Mucosa of descending colon (tissue), 3 donors: ENCODE data around the gene CEP350. TPM values are rescaled to one million over a fixed set of nuclear protein-coding genes. Genes with fewer than 3 reads are reported as not detected.

Experiments
- ATAC-seq: fragments of 200-7000 bp; cut with Tn5 transposase; one replicate; pipeline ENCODE4 v1.9.1; 2020; ENCODE audit warnings: mild to moderate bottlenecking, moderate library complexity
- DNase-seq, 3 donors: peaks; one replicate each; pipeline ENCODE4 v3.0.0-alpha.2; 2020
- H3K36me3 ChIP-seq: fragments of 200-600 bp; one replicate; pipeline ENCODE4 v1.8.0; 2021; ENCODE audit warnings: low read depth, mild to moderate bottlenecking
- H3K4me1 ChIP-seq: fragments of 200-600 bp; one replicate; pipeline ENCODE4 v1.8.0; 2021; ENCODE audit warnings: low read depth, mild to moderate bottlenecking
- H3K4me3 ChIP-seq: fragments of 200-600 bp; one replicate; pipeline ENCODE4 v1.8.0; 2021; ENCODE audit warnings: mild to moderate bottlenecking
- H3K9me3 ChIP-seq: fragments of 200-600 bp; one replicate; pipeline ENCODE4 v1.8.0; 2021; ENCODE audit warnings: mild to moderate bottlenecking
- CTCF ChIP-seq: fragments of 200-600 bp; IDR thresholded peaks from one replicate; pipeline ENCODE4 v1.8.0; 2022; ENCODE audit warnings: antibody characterized with exemption, mild to moderate bottlenecking
- intact Hi-C, 2 donors: fragments of 100-400 bp; cut with DNase I in 1 of 2; cut with micrococcal nuclease in 1 of 2; formaldehyde crosslinking; loops; one replicate each; pipeline versions ENCODE4 v1.11.0 to v1.11.1; 2022; cut with DNase I, micrococcal nuclease
- total RNA-seq, 3 donors: library from RNA; stranded (reverse); fragmentation: NEBNext Ultra II Directional in 2 of 3; extraction: Animal tissue kit (Norgen Biotek cat#: 25700) in 2 of 3; gene quantifications; one replicate each; pipeline versions ENCODE4 v1.2.1 to v1.2.4, GENCODE V29; 2021 to 2023
- donor health status: DM: no; HTN: no; CAD: no; lungs with moderate emphysema.
- donor health status: DM: no; HTN: no; CAD: no.
- donor health status: DM: no; HTN: yes; CAD: no.

Gene CEP350
- total RNA-seq, 3 donors from 2014 or later = 41.9 to 63.7 (median 53.9) TPM

DNA sequence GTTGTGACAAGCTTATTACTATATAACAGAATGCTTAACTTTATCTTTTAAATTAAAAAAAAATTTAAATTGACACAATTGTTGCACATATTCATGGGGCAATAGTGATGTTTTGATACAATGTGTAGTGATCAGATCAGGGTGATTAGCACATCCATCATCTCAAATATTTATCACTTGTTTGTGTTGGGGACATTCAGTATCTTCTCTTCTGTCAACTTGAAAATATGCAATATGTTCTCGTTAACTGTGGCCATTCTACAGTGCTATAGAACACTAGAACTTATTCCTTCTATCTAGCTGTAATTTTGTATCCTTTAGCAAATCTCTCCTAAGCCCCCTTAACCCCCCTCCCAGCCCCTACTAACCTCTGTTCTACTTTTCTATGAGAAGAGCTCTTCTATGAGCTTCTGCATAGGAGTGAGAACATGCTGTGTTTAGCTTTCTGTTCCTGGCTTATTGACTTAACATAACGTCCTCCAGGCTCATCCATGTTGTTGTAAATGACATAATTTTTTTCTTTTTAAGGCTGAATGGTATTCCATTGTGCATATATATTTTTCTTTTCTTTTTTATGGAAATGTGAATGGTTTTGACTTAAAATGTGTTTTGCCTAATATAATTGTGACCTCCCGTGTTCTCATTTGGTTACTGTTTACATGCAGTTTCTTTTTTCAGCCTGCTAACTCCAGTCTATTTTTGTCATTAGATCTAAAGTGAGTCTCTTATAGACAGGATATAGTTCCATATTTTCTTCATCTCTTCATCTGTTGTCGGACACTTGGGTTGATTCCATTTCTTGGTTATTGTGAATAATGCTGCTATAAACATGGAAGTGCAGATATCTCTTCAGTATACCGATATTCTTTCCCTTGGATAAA, 23.8 kb downstream of the CEP350 start:
- DNase-seq = no peak
- Histone ChIP-seq H3K4me3 (no peak overlapping the region), H3K9me3 (peaks cover 4% of the 10 kb centered on the region), H3K36me3 (no peaks in the 10 kb centered on the region), H3K4me1 (no peaks in the 10 kb centered on the region)
- no peak for TF ChIP-seq CTCF
- intact Hi-C loops = no loop called here
- no peak for ATAC-seq

GRCh38 chr1:179984101-179984500, 29.5 kb downstream of the CEP350 start:
- H3K4me1 ChIP-seq = no peaks in the 10 kb centered on the region
- intact Hi-C loops = no loop called here

DNA sequence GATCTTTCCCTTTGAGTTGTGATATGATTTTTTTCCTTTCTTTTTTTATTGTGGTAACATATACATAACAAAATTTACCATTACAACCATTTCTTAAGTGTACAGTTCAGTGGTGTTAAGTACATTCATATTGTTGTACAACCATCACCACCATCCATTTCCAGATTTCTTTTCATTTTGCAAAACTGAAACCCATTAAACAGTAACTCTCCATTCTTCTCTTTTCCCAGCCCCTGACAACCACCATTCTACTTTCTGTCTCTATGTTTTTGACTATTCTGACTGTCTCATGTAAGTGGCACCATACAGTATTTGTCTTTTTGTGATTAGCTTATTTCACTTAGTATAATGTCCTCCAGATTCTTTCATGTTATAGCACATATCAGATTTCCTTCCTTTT, 30.3 kb downstream of the CEP350 start:
- DNase-seq = no peak
- ATAC-seq = no peak
- Histone ChIP-seq H3K4me3 (no peak overlapping the region), H3K4me1 (no peaks in the 10 kb centered on the region), H3K9me3 (no peaks in the 10 kb centered on the region), H3K36me3 (no peaks in the 10 kb centered on the region)
- intact Hi-C loops = no loop called here
- TF ChIP-seq CTCF = no peak

More at GRCh38 chr1:179984101-179984500, 29.5 kb downstream of the CEP350 start:
- Histone ChIP-seq H3K9me3 (peaks cover 4% of the 10 kb centered on the region), H3K36me3 (no peaks in the 10 kb centered on the region), H3K4me3 (no peak overlapping the region)
- no peak for TF ChIP-seq CTCF
- no peak for DNase-seq
- no peak for ATAC-seq

- intact Hi-C loops = no loop called here
- H3K4me3 ChIP-seq = no peak overlapping the region
- H3K4me1 ChIP-seq = no peaks in the 10 kb centered on the region
- TF ChIP-seq CTCF = no peak
- ATAC-seq (no peak), DNase-seq (no peak)
- H3K9me3 ChIP-seq = no peaks in the 10 kb centered on the region
- no peaks in the 10 kb centered on the region for H3K36me3 ChIP-seq
These were observed 36.2 kb downstream of the CEP350 start for GRCh38 chr1:179990847-179991246.

DNA sequence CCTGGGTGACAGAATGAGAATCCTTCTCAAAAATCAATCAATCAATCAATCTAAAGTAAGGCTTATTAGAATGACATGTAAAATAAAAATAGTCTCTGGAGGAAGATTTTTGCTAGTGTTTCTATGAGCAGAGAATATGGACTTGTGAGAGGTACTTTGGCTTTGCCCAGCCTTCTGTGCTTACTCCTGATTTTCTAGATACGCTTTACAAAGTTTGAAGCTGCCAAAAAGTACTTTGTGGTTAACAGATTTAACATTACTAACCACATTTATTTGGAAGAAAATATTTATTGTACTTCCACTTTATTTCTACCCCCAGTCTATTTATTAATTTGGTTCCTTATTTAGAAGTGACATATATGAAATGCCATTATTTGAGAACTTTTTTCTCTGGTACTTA, 41.0 kb downstream of the CEP350 start:
- H3K4me1 ChIP-seq = no peaks in the 10 kb centered on the region
- TF ChIP-seq CTCF = no peak
- ATAC-seq = no peak

More for the DNA sequence above, 41.0 kb downstream of the CEP350 start:
- intact Hi-C loops = no loop called here
- Histone ChIP-seq H3K4me3 (no peak overlapping the region), H3K9me3 (no peaks in the 10 kb centered on the region), H3K36me3 (no peaks in the 10 kb centered on the region)
- DNase-seq = no peak
